GM19023 (cell line): ENCODE results near the gene PDPK1.
A peak's percentile ranks its signal among the peaks of the same experiment; 100 is the strongest.
"Not testable (repeated sequence)": the region's sequence is repeated elsewhere in the genome, so short reads cannot be mapped to it uniquely, and the experiment has no call there.

Source experiments
- ATAC-seq: cut with Tn5 transposase; IDR thresholded peaks from one replicate; pipeline ENCODE4 v1.9.1; 2021; ENCODE audit warnings: mild to moderate bottlenecking, moderate library complexity; ENCODE audit not compliant: unreplicated experiment

Gene PDPK1

GRCh38 chr16:2523801-2524231 is 14.0 kb upstream of the PDPK1 start:
- ATAC-seq, result no peak

GRCh38 chr16:2524339-2524938 is 13.4 kb upstream of the PDPK1 start:
- ATAC-seq, result no peak

- no peak for ATAC-seq
These were observed 11.7 kb upstream of the PDPK1 start for GRCh38 chr16:2526135-2526534.

GRCh38 chr16:2527071-2527783 is 10.6 kb upstream of the PDPK1 start:
- no peak for ATAC-seq

- ATAC-seq, result no peak
These were observed 10.1 kb upstream of the PDPK1 start for GRCh38 chr16:2527784-2528100.

GRCh38 chr16:2528161-2529060 is 9.4 kb upstream of the PDPK1 start:
- ATAC-seq, result no peak

- ATAC-seq, result no peak
These were observed 8.5 kb upstream of the PDPK1 start for GRCh38 chr16:2529061-2529931.

GRCh38 chr16:2529961-2530628 is 7.7 kb upstream of the PDPK1 start:
- ATAC-seq, result no peak

- ATAC-seq, result no peak
These were observed 7.0 kb upstream of the PDPK1 start for GRCh38 chr16:2530629-2531318.

GRCh38 chr16:2531371-2531695 is 6.5 kb upstream of the PDPK1 start, which contains the start of gene CEMP1:
Gene CEMP1, minus strand, starts transcription at chr16:2531408. Its CDS starts 335 bp downstream, at chr16:2531073.
- ATAC-seq, result no peak

GRCh38 chr16:2531696-2532493 is 5.9 kb upstream of the PDPK1 start:
- peak; percentile 81 for ATAC-seq

- no peak for ATAC-seq
These were observed 5.2 kb upstream of the PDPK1 start for GRCh38 chr16:2532494-2533141.

- not testable (repeated sequence) for ATAC-seq
These were observed 4.6 kb upstream of the PDPK1 start for GRCh38 chr16:2533142-2533755.

- no peak for ATAC-seq
These were observed 3.9 kb upstream of the PDPK1 start for GRCh38 chr16:2533912-2534311.

GRCh38 chr16:2534335-2534734 is 3.5 kb upstream of the PDPK1 start:
- not testable (repeated sequence) for ATAC-seq

GRCh38 chr16:2535625-2536013 is 2.2 kb upstream of the PDPK1 start:
- no peak for ATAC-seq

GRCh38 chr16:2539192-2539844 is 1.5 kb downstream of the PDPK1 start:
- not testable (repeated sequence) for ATAC-seq
